HL-60/S4 (cell line): Measurements from ENCODE around the gene P4HB.

Experiments used
- in situ Hi-C: fragments of 300-500 bp; cut with MboI; formaldehyde crosslinking; loops from 2 replicates; pipeline ENCODE4 v1.14.3; 2022; ENCODE audit warnings: low sequenced_read_pairs

The P4HB gene

GRCh38 chr17:81794509-81794908, 65.8 kb downstream of the P4HB start:
- in situ Hi-C loops = no loop called here

- in situ Hi-C loops = no loop called here
Measured at GRCh38 chr17:81794074-81794476, 66.3 kb downstream of the P4HB start.
